Measurements from ENCODE around the gene TIMP1. TPM values are rescaled to one million over a fixed set of nuclear protein-coding genes. Genes with fewer than 3 reads are reported as not detected.
A peak's percentile ranks its signal among the peaks of the same experiment; 100 is the strongest.

Gene TIMP1
- total RNA-seq, 1 experiment from 2014 or later = 48.6 TPM

- Histone ChIP-seq H3K27ac (no peak overlapping the region), H3K79me2 (ENCODE audit: low read depth) (no peaks in the 10 kb centered on the region), H3F3A (ENCODE audit: insufficient read depth, low read depth) (no peaks in the 10 kb centered on the region), H3K4me2 (no peak overlapping the region), H3K4me3 (no peak overlapping the region), H3K27me3 (ENCODE audit: insufficient read depth, low read depth) (no peaks in the 10 kb centered on the region), H2AFZ (no peak overlapping the region), H4K20me1 (ENCODE audit: insufficient read depth) (no peaks in the 10 kb centered on the region), H3K36me3 (ENCODE audit: low read depth) (no peaks in the 10 kb centered on the region), H3K9me2 (ENCODE audit: insufficient read depth) (no peaks in the 10 kb centered on the region), H3K9me3 (ENCODE audit: insufficient read depth, low read depth) (no peaks in the 10 kb centered on the region), H3K4me1 (replicated peaks; ENCODE audit: insufficient read depth) (no peaks in the 10 kb centered on the region)
- DNase-seq = no peak
- TF ChIP-seq EZH2 (IDR thresholded peaks at IDR 0.05; ENCODE audit: low read depth) (no peak), CTCF (conservative IDR thresholded peaks at IDR 0.05) (no peak)
- intact Hi-C loops (cut with micrococcal nuclease; ENCODE audit: unreplicated experiment) = no loop called here
- BruUV-seq (replicated peaks) = no TSS peak
- CTCF ChIA-PET = no interaction called here
- POLR2A ChIA-PET (ENCODE audit: unreplicated experiment) = no interaction called here
Observed at GRCh38 chrX:47578692-47579091, 3.5 kb upstream of the TIMP1 start.

- Histone ChIP-seq H3K4me2 (peak overlapping the region; percentile 51), H3K27me3 (ENCODE audit: insufficient read depth, low read depth) (no peaks in the 10 kb centered on the region), H3K27ac (no peak overlapping the region), H3K9me3 (ENCODE audit: insufficient read depth, low read depth) (no peaks in the 10 kb centered on the region), H2AFZ (no peak overlapping the region), H3F3A (ENCODE audit: insufficient read depth, low read depth) (no peaks in the 10 kb centered on the region), H3K79me2 (ENCODE audit: low read depth) (no peaks in the 10 kb centered on the region), H3K4me1 (replicated peaks; ENCODE audit: insufficient read depth) (no peaks in the 10 kb centered on the region), H4K20me1 (ENCODE audit: insufficient read depth) (no peaks in the 10 kb centered on the region), H3K36me3 (ENCODE audit: low read depth) (no peaks in the 10 kb centered on the region), H3K9me2 (ENCODE audit: insufficient read depth) (no peaks in the 10 kb centered on the region), H3K4me3 (no peak overlapping the region)
- TF ChIP-seq EZH2 (IDR thresholded peaks at IDR 0.05; ENCODE audit: low read depth) = no peak
- TF ChIP-seq CTCF (conservative IDR thresholded peaks at IDR 0.05) = no peak
- POLR2A ChIA-PET (ENCODE audit: unreplicated experiment) = no interaction called here
- no TSS peak for BruUV-seq (replicated peaks)
- no peak for DNase-seq
- intact Hi-C loops (cut with micrococcal nuclease; ENCODE audit: unreplicated experiment) = no loop called here
- CTCF ChIA-PET = no interaction called here
Observed at GRCh38 chrX:47579537-47579936, 2.7 kb upstream of the TIMP1 start.

- CTCF ChIA-PET = no interaction called here
- Histone ChIP-seq H3K36me3 (ENCODE audit: low read depth) (no peaks in the 10 kb centered on the region), H3K27me3 (ENCODE audit: insufficient read depth, low read depth) (no peaks in the 10 kb centered on the region), H3K27ac (no peak overlapping the region), H3K79me2 (ENCODE audit: low read depth) (no peaks in the 10 kb centered on the region), H3K4me2 (peak overlapping the region; percentile 57), H3K4me3 (no peak overlapping the region), H3K9me3 (ENCODE audit: insufficient read depth, low read depth) (no peaks in the 10 kb centered on the region), H3K9me2 (ENCODE audit: insufficient read depth) (no peaks in the 10 kb centered on the region), H2AFZ (no peak overlapping the region), H3F3A (ENCODE audit: insufficient read depth, low read depth) (no peaks in the 10 kb centered on the region), H4K20me1 (ENCODE audit: insufficient read depth) (no peaks in the 10 kb centered on the region), H3K4me1 (replicated peaks; ENCODE audit: insufficient read depth) (no peaks in the 10 kb centered on the region)
- POLR2A ChIA-PET (ENCODE audit: unreplicated experiment) = no interaction called here
- intact Hi-C loops (cut with micrococcal nuclease; ENCODE audit: unreplicated experiment) = no loop called here
- DNase-seq = no peak
- BruUV-seq (replicated peaks) = TSS peak; percentile 40
- TF ChIP-seq CTCF (conservative IDR thresholded peaks at IDR 0.05) = no peak
- no peak for TF ChIP-seq EZH2 (IDR thresholded peaks at IDR 0.05; ENCODE audit: low read depth)
Observed at GRCh38 chrX:47583240-47583861, 1.1 kb downstream of the TIMP1 start.

All from PC-9 (cell line).